Stimulated activated naive CD4-positive, alpha-beta T cell treated with Interleukin-2 at 50 U/mL for 16 hours (primary cell): ENCODE data around the gene LRRC31.

Experiments used
- DNase-seq: peaks from one replicate; lab custom pipeline; 2025; lab: John Stamatoyannopoulos, UW

Gene LRRC31

GRCh38 chr3:169813278-169813677 lies 56.5 kb downstream of the LRRC31 start:
- DNase-seq, result no peak

- DNase-seq, result peak; percentile 55
Measured at GRCh38 chr3:169812332-169813235, 57.2 kb downstream of the LRRC31 start, which contains the start of the genes LRRC34 and LRRIQ4. TSS of gene LRRC34 (minus strand) at chr3:169812904. CDS start at chr3:169812548, 356 bp downstream. TSS of gene LRRIQ4 (plus strand) at chr3:169812870. CDS start at chr3:169821922, 9,052 bp downstream.

- no peak for DNase-seq
Measured at GRCh38 chr3:169811631-169812331, 58.0 kb downstream of the LRRC31 start.

- no peak for DNase-seq
Measured at GRCh38 chr3:169809230-169809795, 60.4 kb downstream of the LRRC31 start.

GRCh38 chr3:169804681-169805080 lies 65.1 kb downstream of the LRRC31 start:
- no peak for DNase-seq

- no peak for DNase-seq
Measured at GRCh38 chr3:169792359-169792758, 77.4 kb downstream of the LRRC31 start.

- DNase-seq, result no peak
Measured at GRCh38 chr3:169790687-169791429, 78.9 kb downstream of the LRRC31 start.

- no peak for DNase-seq
Measured at GRCh38 chr3:169790219-169790618, 79.5 kb downstream of the LRRC31 start.
